Prostate gland (tissue), 2 donors: ENCODE results near the gene ITGA3. TPM values are rescaled to one million over a fixed set of nuclear protein-coding genes. Genes with fewer than 3 reads are reported as not detected.

Experiments
- DNase-seq: peaks from one replicate; pipeline ENCODE4 v3.0.0-alpha.2; 2019; ENCODE audit warnings: low spot score
- H3K27ac ChIP-seq, 2 donors: fragments of 200-600 bp; sonication (generic); 2 replicates each; pipeline ENCODE4 v1.5.1; 2017 to 2019
- H3K27me3 ChIP-seq: fragments of 200-600 bp; sonication (generic); replicated peaks from 2 replicates; pipeline ENCODE4 v1.5.1; 2019; ENCODE audit not compliant: insufficient read depth
- H3K36me3 ChIP-seq, 2 donors: fragments of 200-600 bp; sonication (generic); 1 replicate in 1 of 2; 2 replicates in 1 of 2; pipeline versions ENCODE4 v1.5.1 to v1.8.1; 2017 to 2019
- H3K4me1 ChIP-seq: fragments of 200-600 bp; sonication (generic); replicated peaks from 2 replicates; pipeline ENCODE4 v1.5.1; 2019
- H3K4me3 ChIP-seq, 2 donors: fragments of 200-600 bp; sonication (generic); 2 replicates each; pipeline ENCODE4 v1.5.1; 2017 to 2019
- H3K9me3 ChIP-seq: fragments of 200-600 bp; sonication (generic); 2 replicates; pipeline ENCODE4 v1.5.1; 2017
- CTCF ChIP-seq, 4 experiments: fragments of 200-600 bp in 2 of 4; fragments of 450-650 bp in 2 of 4; sonication (generic) in 2 of 4; IDR thresholded peaks; 1 replicate in 3 of 4; 2 replicates in 1 of 4; pipeline ENCODE4 v1.5.1; 2016 to 2019; ENCODE audit warnings: antibody characterized with exemption in 4 of 4, mild to moderate bottlenecking in 2 of 4, moderate library complexity in 2 of 4
- POLR2A ChIP-seq: fragments of 450-650 bp; IDR thresholded peaks from one replicate; pipeline ENCODE4 v1.6.1; 2016; ENCODE audit warnings: antibody characterized with exemption, mild to moderate bottlenecking
- POLR2AphosphoS5 ChIP-seq: sonication (generic); formaldehyde crosslinking; IDR thresholded peaks from one replicate; pipeline ENCODE4 v1.6.1; 2017; ENCODE audit warnings: antibody characterized with exemption
- WGBS: methylation state at CpG from one replicate; pipeline ENCODE4 v1.1.5; 2018; 5-methylcytosine and 5-hydroxymethylcytosine counted together
- intact Hi-C: fragments of 100-400 bp; cut with DNase I; formaldehyde crosslinking; loops from one replicate; pipeline ENCODE4 v1.14.2; 2022
- total RNA-seq, 2 donors: library from RNA; depleted of rRNA; stranded (reverse); fragments of >200 nt; gene quantifications; one replicate each; pipeline ENCODE4 v1.1.0, GENCODE V29; 2016

Gene ITGA3
- total RNA-seq, 2 donors from 2014 or later = 67.0 to 71.3 TPM

GRCh38 chr17:50070908-50071680 is 15.2 kb downstream of the ITGA3 start:
- Histone ChIP-seq H3K27me3 (no peaks in the 10 kb centered on the region), H3K27ac (no peak overlapping the region), H3K36me3 (peaks cover 6% of the 10 kb centered on the region in 2 donors), H3K9me3 (no peaks in the 10 kb centered on the region), H3K4me3 (no peak overlapping the region), H3K4me1 (no peaks in the 10 kb centered on the region)
- no peak for DNase-seq
- intact Hi-C loops = no loop called here
- TF ChIP-seq POLR2AphosphoS5 = no peak
- no peak for TF ChIP-seq POLR2A
- TF ChIP-seq CTCF (IDR thresholded peaks at IDR 0.05) = no peak
- 84% methylated on average over 16 of the region's 16 CpGs for WGBS

GRCh38 chr17:50071692-50072091 is 15.8 kb downstream of the ITGA3 start:
- no peaks in the 10 kb centered on the region for H3K27me3 ChIP-seq
- no peaks in the 10 kb centered on the region for H3K9me3 ChIP-seq
- WGBS = 96% methylated on average over 6 of the region's 6 CpGs
- no peak overlapping the region for H3K4me3 ChIP-seq
- intact Hi-C loops = no loop called here
- DNase-seq = no peak
- H3K4me1 ChIP-seq = no peaks in the 10 kb centered on the region
- H3K36me3 ChIP-seq = peaks cover 6% of the 10 kb centered on the region in 2 donors
- no peak for TF ChIP-seq POLR2A
- no peak overlapping the region for H3K27ac ChIP-seq

GRCh38 chr17:50072130-50072529 is 16.2 kb downstream of the ITGA3 start:
- no peak for DNase-seq
- Histone ChIP-seq H3K27ac (no peak overlapping the region), H3K4me3 (no peak overlapping the region), H3K4me1 (no peaks in the 10 kb centered on the region), H3K27me3 (no peaks in the 10 kb centered on the region), H3K9me3 (no peaks in the 10 kb centered on the region), H3K36me3 (peaks cover 8 to 10% of the 10 kb centered on the region in 2 donors)
- 92% methylated on average over 3 of the region's 3 CpGs for WGBS
- intact Hi-C loops = no loop called here
- TF ChIP-seq POLR2A = no peak
- TF ChIP-seq CTCF (IDR thresholded peaks at IDR 0.05) = no peak
- TF ChIP-seq POLR2AphosphoS5 = no peak

- H3K36me3 ChIP-seq = peaks cover 12 to 16% of the 10 kb centered on the region in 2 donors
These were observed 17.0 kb downstream of the ITGA3 start for GRCh38 chr17:50072925-50073324.

GRCh38 chr17:50074227-50074626 is 18.3 kb downstream of the ITGA3 start:
- Histone ChIP-seq H3K27me3 (no peaks in the 10 kb centered on the region), H3K27ac (no peak overlapping the region), H3K4me1 (no peaks in the 10 kb centered on the region), H3K36me3 (peaks cover 12 to 23% of the 10 kb centered on the region in 2 donors), H3K4me3 (no peak overlapping the region), H3K9me3 (no peaks in the 10 kb centered on the region)
- TF ChIP-seq CTCF (IDR thresholded peaks at IDR 0.05) (no peak), POLR2AphosphoS5 (no peak), POLR2A (no peak)
- 96% methylated on average over 6 of the region's 6 CpGs for WGBS
- no peak for DNase-seq
- intact Hi-C loops = no loop called here

More at GRCh38 chr17:50072925-50073324, 17.0 kb downstream of the ITGA3 start:
- H3K27ac ChIP-seq = no peak overlapping the region
- no peak overlapping the region for H3K4me3 ChIP-seq
- H3K9me3 ChIP-seq = no peaks in the 10 kb centered on the region
- TF ChIP-seq CTCF (IDR thresholded peaks at IDR 0.05) (no peak), POLR2A (no peak), POLR2AphosphoS5 (no peak)
- no peaks in the 10 kb centered on the region for H3K27me3 ChIP-seq
- no peak for DNase-seq
- intact Hi-C loops = no loop called here
- WGBS = 75% methylated on average over 1 of the region's 1 CpG
- no peaks in the 10 kb centered on the region for H3K4me1 ChIP-seq
